Stimulated activated naive CD4-positive, alpha-beta T cell (primary cell): ENCODE results near the gene CCNY.

Experiments used
- DNase-seq, 6 experiments: peaks; one replicate each; lab custom pipeline; 2025; lab: John Stamatoyannopoulos, UW

The CCNY gene

DNA sequence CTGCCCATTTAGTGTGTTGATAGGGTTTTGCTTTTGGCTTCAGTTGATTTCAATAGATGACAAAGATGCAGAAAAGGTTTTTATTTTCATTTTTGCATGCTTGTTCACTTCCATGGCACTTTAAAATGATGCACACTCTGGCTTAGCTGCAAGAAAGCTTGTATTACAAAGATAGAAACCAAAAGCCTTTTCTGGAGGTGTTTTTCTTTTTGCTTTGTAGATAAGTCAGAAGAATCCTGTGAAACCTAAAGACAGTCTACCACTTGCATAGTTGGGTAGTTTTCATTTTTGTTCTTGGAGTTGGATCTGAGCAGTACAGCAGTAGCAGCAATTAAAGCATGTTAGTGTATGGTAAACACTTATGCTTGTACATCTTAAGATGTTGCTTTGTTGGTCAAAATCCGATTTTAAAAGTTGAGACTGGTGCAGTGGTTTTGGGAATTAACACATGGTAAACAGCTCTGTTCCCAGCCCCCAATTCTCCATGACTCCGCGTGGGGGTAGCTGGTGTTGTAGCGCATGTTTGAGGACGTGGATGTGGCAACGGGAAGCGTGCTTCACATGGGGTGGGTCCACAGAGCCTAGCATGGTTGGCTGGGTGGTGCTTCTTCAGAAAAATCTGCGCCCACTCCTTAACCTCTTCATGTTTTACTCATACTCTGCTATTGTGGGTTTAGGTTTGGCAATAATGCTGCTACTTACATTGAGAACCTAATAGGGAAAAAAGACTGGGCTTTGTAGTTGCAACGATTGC is 19.8 kb downstream of the CCNY start:
- peak in 1 of 6 experiments; percentile 6 for DNase-seq

DNA sequence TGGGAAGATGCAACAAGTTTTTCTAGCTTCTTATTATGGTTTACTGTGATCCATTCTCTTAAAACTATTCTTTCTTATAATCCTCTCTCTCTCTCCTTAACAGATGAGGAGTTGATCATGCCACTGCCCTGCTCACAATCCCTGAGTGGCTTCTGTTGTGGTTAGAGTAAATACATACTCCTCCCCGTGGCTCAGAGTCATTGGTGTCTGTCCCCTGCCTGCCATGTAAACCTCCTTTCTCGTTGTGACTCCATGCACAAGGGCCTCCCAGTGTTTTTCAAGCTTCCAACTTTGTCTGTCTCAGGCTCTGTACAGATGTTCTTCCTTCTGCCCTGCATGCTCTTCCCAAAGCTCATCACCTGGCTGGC is 20.4 kb downstream of the CCNY start:
- no peak for DNase-seq

DNA sequence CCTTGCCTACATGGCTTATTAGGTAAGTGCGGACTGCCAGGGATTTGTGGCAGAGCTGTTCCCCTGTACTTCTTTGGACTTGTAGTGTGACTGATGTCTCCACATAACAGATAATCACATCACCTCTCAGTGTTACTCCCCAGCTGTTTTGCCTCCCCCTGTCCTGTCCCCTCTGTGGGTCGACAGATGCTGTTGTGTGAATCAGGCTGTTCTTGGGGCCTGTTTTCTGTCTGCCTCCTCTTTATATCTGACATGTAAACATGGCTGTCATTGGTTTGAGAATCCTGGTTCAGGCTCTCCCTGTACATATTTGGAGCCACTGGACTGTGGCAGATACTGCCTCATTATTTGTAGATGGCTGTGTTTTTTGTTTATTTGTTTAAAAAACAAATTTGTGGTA is 22.7 kb downstream of the CCNY start:
- no peak for DNase-seq

DNA sequence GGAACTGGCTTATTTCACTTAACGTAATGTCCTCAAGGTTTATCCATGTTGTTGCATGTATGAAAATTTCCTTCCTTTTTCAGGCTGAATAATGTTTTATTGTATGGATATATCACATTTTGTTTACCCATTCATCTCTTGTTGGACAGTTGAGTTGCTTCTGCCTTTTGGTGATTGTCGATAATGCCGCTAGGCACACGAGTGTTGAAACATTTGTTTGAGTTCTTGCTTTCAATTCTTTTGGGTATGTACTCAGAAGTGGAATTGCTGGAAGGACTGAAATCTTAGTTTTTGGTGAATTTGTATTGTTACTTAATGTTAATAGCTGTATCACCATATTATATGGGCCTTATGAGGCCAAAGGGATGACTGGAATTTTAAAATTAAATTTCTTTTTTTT is 23.6 kb downstream of the CCNY start:
- DNase-seq: no peak

DNA sequence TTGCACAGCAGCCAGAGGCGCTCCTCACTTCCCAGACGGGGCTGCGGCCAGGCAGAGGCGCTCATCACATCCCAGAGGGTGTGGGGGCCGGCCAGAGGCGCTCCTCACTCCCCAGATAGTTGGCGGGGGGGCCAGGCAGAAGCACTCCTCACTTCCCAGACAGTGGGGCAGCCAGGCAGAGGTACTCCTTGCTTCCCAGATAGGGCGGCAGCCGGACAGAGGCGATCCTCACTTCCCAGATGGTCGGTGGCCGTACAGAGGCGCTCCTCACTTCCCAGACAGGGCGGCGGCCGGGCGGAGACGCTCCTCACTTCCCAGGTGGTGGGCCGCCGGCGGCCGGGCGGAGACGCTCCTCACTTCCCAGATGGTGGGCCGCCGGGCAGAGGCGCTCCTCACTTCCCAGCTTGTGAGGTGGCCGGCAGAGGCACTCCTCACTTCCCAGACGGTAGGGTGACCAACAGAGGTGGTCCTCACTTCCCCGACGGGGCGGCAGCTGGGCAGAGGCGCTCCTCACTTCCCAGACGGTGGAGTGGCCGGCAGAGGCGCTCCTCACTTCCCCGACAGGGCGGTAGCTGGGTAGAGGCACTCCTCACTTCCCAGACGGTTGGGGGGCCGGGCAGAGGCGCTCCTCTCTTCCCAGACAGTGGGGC is 26.5 kb downstream of the CCNY start:
- no peak for DNase-seq

DNA sequence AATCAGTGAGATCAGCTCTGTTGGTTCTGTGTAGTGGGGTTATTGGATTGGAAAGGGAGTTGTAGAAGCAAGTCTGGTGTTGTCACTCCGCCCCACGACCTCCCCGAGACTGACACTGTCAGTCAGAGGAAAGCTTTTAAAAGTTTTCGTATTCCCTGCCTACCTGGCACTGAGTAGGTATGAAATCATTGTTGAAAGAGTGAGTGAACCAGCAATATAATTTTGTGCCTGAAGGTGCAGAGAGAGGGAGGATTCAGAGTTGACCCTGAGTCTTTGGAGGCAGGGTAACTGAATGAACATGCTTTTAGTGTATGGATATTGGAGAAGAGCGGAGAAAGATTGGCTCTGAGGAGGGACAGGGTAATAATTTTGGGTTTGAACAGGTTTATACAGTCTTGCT is 27.3 kb downstream of the CCNY start:
- DNase-seq: no peak

DNA sequence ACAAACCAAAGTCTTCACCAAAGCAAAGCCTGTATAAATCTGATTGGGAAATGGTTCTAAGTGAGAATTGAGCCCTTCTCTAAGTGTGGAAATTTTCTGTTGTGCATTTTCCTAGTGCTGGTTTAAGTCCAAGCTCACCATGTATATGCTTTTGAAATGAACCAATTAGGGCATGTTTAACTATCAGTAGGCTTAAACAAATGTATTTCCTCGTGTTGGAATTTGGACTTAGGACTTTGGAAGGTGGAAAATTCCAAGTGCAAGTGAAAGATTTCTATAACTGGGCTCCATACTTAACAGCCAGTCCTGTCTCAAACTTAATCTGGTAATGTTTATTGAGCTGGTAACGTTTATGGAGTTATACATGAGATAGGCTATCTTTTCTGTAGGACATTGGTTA is 28.5 kb downstream of the CCNY start:
- no peak for DNase-seq

DNA sequence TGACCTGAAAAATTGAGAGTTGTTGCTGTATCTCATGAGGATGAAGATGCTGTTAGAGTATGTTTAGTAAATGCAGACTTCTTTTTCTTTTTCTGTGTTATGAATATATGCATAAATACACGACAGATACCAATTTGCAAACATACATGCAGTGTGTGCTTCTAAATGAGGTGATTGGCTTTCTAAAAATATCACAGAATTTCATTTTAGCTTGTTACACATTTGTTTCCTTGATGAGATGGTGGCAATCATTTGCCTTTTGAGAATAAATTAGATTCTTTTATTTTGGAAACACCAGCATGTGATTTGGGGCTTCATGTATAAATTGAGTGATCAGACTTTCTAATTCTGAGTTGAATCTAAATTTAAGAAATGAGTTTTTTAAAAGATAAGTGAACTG is 29.7 kb downstream of the CCNY start:
- DNase-seq: no peak

DNA sequence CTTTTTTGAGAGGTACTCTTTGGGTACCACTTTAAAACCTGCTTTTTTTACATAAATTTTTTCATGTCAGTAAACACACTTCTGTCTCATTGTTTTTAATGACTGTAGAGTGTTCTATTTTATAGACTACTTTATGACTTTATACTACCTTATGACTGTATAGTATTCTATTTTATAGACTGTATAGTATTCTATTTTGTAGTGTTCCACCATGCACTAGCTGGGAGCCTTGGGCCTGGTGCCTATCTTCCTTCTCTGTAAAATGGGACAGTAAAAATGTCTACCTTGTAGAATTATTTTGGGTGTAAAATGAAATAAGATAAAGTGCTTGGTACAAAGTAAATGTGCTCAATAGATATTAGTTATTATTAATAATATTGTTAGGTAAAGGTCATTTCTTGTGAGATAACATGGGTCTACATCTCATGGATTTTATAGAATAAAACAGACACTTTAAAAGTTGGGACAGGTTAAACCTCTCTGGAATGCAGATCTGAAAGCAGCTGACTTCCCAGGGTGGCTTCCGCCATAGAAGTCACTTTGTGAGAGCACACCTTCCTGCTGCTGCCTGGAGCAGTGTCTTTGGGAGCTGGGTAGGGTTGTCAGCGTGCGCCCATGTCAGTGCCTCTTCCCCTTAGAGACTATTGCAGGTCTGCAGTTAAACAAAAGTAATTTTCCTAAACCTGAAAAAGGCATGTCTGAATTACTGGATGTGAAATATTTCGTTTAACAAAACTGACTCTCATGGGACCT is 31.0 kb downstream of the CCNY start:
- DNase-seq: no peak

DNA sequence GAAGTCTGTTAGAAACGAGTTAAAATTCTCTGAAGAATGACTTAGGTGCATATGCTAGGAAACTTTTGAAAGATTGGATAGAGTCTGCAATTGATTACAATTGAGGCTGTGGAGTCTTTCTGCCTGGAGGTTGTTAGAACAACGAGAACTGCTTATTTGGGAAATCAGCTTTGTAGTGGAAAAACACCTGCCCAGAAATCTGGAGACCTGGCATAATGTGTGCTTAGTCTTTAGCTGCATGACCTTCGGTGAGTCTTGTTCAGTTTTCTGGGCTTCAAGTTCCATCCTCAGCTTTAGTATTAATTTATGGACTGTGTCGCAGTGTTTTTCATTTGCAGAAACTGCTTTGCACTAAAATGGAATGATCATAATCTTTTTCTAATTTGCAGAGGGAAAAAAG is 31.7 kb downstream of the CCNY start:
- DNase-seq: no peak

DNA sequence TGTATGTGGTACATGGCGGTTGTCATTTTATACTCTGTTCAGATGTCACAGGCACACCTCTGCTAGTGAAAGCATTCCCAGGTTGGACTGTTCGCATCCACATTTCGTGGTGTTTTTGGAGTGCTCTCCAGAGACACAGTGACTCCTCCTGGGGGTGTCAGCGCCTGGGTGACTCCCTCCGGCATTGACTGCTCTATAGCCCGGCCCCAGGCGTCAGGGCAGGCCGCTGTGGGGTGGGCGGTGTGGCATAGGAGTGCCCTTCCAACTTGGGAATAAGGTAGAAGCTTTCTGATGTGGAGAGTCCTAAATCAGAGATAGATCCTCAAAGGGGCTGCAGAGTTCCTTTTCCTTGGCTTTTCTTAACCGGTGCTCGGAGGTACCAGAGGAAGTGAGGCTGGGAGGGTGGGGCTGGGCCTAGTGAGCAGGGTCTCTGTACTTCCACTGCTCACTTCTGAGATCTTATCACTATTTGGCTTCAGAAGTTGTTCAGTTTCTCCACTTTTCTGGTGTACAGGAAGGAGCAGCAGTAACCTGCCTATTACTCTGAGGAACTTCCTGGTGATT is 32.3 kb downstream of the CCNY start:
- DNase-seq: peak in 1 of 6 experiments; percentile 14

DNA sequence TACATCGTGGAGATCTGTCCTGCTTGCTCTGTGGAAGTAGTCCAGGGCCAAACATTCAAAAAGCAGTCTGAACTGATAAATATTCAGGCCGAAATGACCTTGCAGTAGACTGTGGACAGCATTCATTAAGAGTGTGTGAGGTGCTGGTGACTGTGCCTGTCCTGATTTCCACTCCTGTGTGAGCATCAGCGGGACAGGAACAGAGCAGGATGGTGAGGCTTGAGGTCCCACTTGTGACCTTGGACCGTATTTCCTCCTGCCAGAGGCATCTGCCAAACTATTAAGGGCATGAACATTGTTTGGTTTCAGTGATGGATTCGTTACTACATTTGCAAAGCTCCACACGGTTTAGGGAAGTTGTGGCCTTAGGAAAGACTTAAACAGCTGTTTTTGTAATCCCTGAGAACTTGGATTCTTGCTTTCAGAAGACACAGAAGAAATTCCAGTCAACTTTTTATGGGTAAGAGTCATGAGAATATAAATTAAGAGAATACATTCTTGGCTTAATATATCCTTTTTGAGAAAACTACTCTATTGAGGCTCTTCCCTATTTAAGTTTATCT is 32.8 kb downstream of the CCNY start:
- no peak for DNase-seq

DNA sequence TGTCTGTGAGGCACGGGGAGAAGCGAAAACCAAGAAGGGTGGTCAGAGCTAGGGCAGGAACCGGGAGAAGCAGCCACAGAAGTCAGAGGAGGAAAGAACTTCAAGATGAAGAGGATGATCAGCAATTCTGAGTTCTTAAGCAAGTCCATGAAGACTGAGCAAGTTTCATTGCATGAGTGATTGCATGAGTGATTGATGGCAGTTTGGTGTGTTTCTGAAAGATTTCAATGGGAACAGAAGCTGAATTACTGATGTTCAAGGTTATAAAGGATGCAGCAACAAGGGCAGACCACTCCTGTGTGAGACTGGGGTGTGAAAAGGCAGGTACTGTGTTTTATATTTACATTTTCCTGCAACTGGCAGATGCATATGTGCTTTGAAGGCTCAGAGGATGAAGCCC is 35.4 kb downstream of the CCNY start:
- no peak for DNase-seq

DNA sequence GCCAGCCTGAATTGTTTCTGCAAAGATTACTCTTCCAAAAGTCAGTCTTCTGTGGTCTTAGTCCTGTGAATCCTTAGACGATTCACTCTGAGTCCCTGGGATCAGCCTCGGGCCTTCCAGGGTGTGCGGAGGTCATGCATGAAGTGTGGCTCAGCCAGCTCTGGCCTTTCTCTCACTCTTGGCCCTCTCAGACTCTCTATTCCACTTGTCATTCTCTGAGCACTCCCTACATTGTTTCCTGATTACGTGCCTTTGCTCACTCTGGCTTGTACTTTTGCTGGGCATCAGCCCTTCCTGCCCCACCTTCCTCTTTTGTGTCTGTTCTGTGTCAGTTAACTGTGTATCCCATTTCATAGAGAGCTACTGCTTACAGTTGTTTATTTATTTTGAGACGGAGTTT is 36.0 kb downstream of the CCNY start:
- no peak for DNase-seq

DNA sequence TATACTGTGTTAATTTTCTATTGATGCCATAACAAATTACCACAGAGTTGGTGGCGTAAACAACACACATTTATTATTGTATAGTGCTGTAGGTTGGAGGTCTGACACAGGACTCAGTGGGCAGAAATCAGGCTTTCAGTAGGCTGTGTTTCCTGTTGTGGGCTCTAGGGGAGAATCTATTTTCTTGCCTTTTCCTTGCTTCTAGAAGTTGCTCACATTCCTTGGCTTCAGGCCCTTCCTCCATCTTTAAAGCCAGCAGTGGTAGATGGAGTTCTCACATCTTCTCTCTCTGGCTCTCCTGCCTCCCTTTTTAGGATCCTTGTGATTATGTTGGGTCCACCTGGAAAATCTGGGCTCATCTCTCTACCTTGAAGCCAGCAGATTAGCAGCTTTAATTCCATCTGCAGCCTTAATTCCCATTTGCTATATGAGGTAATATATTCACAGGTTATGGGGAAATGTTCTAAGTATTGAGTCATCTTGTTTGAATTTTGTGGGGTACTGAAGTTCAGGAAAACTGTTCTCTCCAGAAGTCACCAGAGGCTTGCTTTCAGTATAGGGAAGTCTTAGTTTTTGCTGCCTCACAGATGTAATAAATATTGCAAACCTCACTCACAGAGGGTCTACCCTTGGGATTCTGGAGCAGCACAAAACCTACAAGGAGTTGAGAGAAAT is 38.9 kb downstream of the CCNY start:
- no peak for DNase-seq

DNA sequence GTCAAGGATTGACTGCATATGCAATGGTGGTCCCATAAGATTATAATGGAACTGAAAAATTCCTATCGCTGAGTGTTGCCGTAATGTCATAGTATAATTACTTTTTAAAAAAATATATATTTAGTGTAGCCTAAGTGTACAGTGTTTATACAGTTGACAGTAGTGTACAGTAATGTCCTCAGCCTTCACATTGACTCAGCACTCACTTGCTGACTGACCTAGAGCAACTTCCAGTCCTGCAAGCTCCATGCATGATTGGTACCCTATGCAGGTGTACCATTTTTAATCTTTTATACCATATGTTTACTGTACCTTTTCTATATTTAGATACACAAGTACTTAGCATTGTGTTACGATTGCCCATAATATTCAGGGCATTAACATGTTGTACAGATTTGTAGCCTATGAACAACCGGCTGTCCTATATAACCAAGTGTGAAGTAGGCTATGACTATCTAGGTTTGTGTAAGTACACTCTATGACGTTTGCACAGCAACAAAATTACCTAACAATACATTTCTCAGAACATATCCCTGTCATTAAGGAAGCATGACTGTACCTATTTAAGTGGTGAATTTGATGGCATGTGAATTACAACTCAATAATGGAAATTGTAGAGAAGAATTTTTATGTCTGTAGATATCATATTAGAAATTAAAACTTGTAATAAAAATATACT is 40.9 kb downstream of the CCNY start:
- no peak for DNase-seq

DNA sequence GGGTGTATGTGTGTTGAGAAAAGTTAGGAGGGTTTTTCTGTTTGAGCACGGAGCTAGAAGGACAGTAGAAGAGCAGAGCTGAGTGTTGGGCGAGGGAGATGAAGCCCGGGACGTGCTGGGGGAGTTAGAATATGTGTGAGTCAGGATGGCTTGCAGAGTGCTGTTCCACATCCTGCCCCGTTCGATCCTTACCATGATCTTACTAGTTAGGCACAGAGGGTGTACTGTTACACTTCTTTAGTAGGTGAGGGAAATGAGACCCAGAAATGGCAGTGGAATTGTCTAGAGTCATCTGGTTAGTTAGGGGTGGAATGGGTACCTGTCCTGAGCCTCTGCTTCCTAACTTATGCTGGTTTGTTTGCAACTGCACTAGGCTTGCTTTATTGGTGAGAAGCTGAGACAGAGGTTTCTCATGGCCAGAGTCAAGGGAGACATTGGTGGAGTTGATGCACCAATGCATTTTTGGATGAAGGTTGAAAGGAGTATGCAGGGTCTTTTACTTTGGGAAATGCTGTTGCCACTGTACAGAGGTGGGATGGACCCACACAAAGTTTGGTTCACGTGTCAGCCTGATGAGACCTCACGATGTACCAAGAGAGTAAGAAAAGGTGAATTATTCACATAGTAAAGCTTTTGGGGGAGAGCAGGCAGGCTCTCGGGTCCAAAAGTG is 42.4 kb downstream of the CCNY start:
- DNase-seq: peak in 3 of 6 experiments; percentile 1 to 24 (median 6)

DNA sequence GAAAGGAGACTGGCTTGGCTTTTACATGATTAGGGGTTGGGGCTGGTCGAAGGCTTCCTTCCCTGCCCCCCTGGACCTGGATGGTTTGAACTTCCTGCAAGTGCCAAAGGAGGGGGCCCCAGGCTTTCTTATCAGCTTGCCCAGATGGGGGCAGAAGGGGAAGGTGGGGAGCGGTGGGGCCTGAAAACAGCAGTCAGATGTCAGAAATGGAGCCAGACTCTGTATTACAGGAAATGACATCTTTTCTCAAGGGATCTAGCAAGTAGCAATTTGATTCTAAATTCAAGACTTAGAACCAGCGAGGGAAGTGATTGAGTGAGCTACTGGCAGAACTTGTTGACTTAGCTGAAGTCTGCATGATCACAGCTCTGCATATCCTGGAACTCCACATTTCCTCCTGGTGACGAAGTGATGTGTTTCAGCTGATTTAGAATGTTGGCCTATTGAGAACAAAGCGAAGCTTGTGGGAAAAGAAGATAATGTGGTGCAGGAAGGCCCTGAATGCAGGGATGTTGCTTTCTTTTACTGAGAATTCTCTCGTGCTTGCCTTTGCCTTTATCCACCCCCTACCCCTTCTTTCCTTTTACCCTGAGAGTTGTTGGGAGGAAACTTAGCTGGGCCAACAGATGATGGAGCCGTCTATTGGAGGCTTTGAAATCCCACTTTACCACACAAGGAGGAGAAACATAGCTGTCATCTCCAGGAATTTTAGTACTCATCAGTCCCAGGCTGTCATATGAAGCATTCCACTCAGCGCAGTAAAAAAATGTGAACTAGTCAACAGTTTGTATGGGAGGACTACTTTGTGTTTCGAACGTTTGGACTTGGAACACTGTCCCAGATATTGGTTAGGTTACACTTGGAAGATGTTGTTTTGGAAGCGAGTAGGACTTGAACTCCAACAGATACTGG is 43.2 kb downstream of the CCNY start:
- DNase-seq: peak in 5 of 6 experiments; percentile 4 to 52 (median 34)

DNA sequence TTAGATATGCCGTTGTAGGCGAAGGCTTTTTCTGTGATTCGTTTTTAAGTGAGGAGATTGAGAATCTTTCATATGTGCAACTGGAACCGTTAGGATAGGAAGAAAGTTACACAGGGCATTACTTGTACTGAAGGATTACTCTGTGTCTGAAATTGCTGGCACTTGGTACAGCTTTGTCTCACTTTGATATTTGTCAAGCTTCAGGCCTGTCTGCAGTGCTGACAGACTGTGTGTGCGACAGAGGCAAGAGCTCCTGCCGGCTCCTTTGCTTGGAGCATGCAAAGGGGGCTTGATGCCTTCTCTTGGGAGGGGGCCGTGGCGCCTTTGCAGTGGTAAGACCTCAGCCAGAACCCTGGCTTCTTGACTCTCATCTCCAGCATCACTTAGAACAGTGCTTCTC is 45.8 kb downstream of the CCNY start:
- DNase-seq: no peak
